GM21390 (cell line): ENCODE data around the gene PTPN3.

Experiments used
- ATAC-seq: cut with Tn5 transposase; IDR thresholded peaks from one replicate; pipeline ENCODE4 v1.9.1; 2021; ENCODE audit not compliant: unreplicated experiment

Gene PTPN3

GRCh38 chr9:109453210-109453842 lies 44.8 kb downstream of the PTPN3 start:
- no peak for ATAC-seq

- no peak for ATAC-seq
Measured at GRCh38 chr9:109452761-109453160, 45.3 kb downstream of the PTPN3 start.

- no peak for ATAC-seq
Measured at GRCh38 chr9:109451311-109452025, 46.6 kb downstream of the PTPN3 start.

- ATAC-seq: no peak
Measured at GRCh38 chr9:109450346-109450745, 47.8 kb downstream of the PTPN3 start.

GRCh38 chr9:109449036-109449798 lies 48.9 kb downstream of the PTPN3 start:
- no peak for ATAC-seq

GRCh38 chr9:109448223-109448622 lies 49.9 kb downstream of the PTPN3 start:
- ATAC-seq: no peak

- ATAC-seq: no peak
Measured at GRCh38 chr9:109447329-109448076, 50.6 kb downstream of the PTPN3 start.

GRCh38 chr9:109444771-109445320 lies 53.3 kb downstream of the PTPN3 start:
- no peak for ATAC-seq

GRCh38 chr9:109442716-109443115 lies 55.4 kb downstream of the PTPN3 start:
- ATAC-seq: no peak

- ATAC-seq: no peak
Measured at GRCh38 chr9:109441296-109441695, 56.8 kb downstream of the PTPN3 start.

- ATAC-seq: peak; percentile 95
Measured at GRCh38 chr9:109440797-109441287, 57.3 kb downstream of the PTPN3 start.

- no peak for ATAC-seq
Measured at GRCh38 chr9:109440117-109440515, 58.0 kb downstream of the PTPN3 start.

GRCh38 chr9:109439378-109440116 lies 58.6 kb downstream of the PTPN3 start:
- ATAC-seq: no peak

GRCh38 chr9:109437286-109437685 lies 60.8 kb downstream of the PTPN3 start:
- no peak for ATAC-seq

- ATAC-seq: no peak
Measured at GRCh38 chr9:109436071-109436470, 62.0 kb downstream of the PTPN3 start.

- ATAC-seq: no peak
Measured at GRCh38 chr9:109433476-109433875, 64.6 kb downstream of the PTPN3 start.

GRCh38 chr9:109430231-109430630 lies 67.9 kb downstream of the PTPN3 start:
- ATAC-seq: no peak

- ATAC-seq: no peak
Measured at GRCh38 chr9:109428854-109429253, 69.3 kb downstream of the PTPN3 start.

GRCh38 chr9:109427886-109428285 lies 70.2 kb downstream of the PTPN3 start:
- no peak for ATAC-seq
